Astrocyte (in vitro differentiated cells and primary cell): Measurements from ENCODE around the gene LRRC10B. TPM values are rescaled to one million over a fixed set of nuclear protein-coding genes. Genes with fewer than 3 reads are reported as not detected.

Experiments
- DNase-seq: peaks from one replicate; pipeline ENCODE4 v3.0.0-alpha.2; 2010; ENCODE audit warnings: low read depth
- FAIRE-seq: peaks from 2 replicates; lab custom pipeline; 2011; peaks lifted over from hg19 to GRCh38; lab: Jason Lieb, UNC
- H2AFZ ChIP-seq: 2 replicates; pipeline ENCODE4 v1.6.0; 2012; ENCODE audit warnings: low read depth, low read length, inconsistent platforms
- H3K27ac ChIP-seq: 2 replicates; pipeline ENCODE4 v1.5.1; 2011; ENCODE audit warnings: low read depth, low read length, inconsistent platforms
- H3K27me3 ChIP-seq: 2 replicates; pipeline ENCODE4 v1.6.0; 2011; ENCODE audit warnings: low read length, inconsistent platforms; ENCODE audit not compliant: insufficient read depth
- H3K36me3 ChIP-seq: 2 replicates; pipeline ENCODE4 v1.5.1; 2011; ENCODE audit warnings: low read length, inconsistent platforms; ENCODE audit not compliant: insufficient read depth
- H3K4me1 ChIP-seq: 2 replicates; pipeline ENCODE4 v1.5.1; 2011; ENCODE audit warnings: low read length, inconsistent platforms; ENCODE audit not compliant: insufficient read depth
- H3K4me2 ChIP-seq: 2 replicates; pipeline ENCODE4 v1.6.0; 2012; ENCODE audit warnings: low read length, inconsistent platforms
- H3K4me3 ChIP-seq: 2 replicates; pipeline ENCODE4 v1.5.1; 2011; ENCODE audit warnings: low read depth, mild to moderate bottlenecking, low read length, inconsistent platforms; ENCODE audit not compliant: insufficient read depth
- H3K79me2 ChIP-seq: 2 replicates; pipeline ENCODE4 v1.6.0; 2012; ENCODE audit warnings: mild to moderate bottlenecking, low read length, inconsistent platforms; ENCODE audit not compliant: insufficient read depth
- H3K9ac ChIP-seq: 2 replicates; pipeline ENCODE4 v1.6.0; 2012; ENCODE audit warnings: mild to moderate bottlenecking, low read length, inconsistent platforms
- H3K9me3 ChIP-seq: 2 replicates; pipeline ENCODE4 v1.5.1; 2012; ENCODE audit warnings: low read depth, mild to moderate bottlenecking, low read length, inconsistent platforms; ENCODE audit not compliant: insufficient read depth
- H4K20me1 ChIP-seq: 2 replicates; pipeline ENCODE4 v1.6.0; 2012; ENCODE audit warnings: low read length, inconsistent platforms; ENCODE audit not compliant: insufficient read depth
- H3K27ac Mint-ChIP-seq: one replicate; pipeline ENCODE4 v1.8.0; 2021; ENCODE audit warnings: mild to moderate bottlenecking, mixed read lengths; ENCODE audit not compliant: unreplicated experiment
- H3K27me3 Mint-ChIP-seq: one replicate; pipeline ENCODE4 v1.8.0; 2021; ENCODE audit warnings: low read depth, mixed read lengths; ENCODE audit not compliant: unreplicated experiment
- H3K36me3 Mint-ChIP-seq: one replicate; pipeline ENCODE4 v1.8.0; 2021; ENCODE audit warnings: low read depth, mixed read lengths; ENCODE audit not compliant: unreplicated experiment
- H3K4me1 Mint-ChIP-seq: one replicate; pipeline ENCODE4 v1.8.0; 2021; ENCODE audit warnings: low read depth, mixed read lengths; ENCODE audit not compliant: unreplicated experiment
- H3K4me3 Mint-ChIP-seq: one replicate; pipeline ENCODE4 v1.8.0; 2021; ENCODE audit warnings: mild to moderate bottlenecking, moderate library complexity, mixed read lengths; ENCODE audit not compliant: unreplicated experiment
- H3K9me3 Mint-ChIP-seq: one replicate; pipeline ENCODE4 v1.8.0; 2021; ENCODE audit warnings: mild to moderate bottlenecking, mixed read lengths; ENCODE audit not compliant: unreplicated experiment
- EZH2 ChIP-seq: IDR thresholded peaks from 2 replicates; pipeline ENCODE4 v1.6.1; 2012; ENCODE audit warnings: mild to moderate bottlenecking, low read length, inconsistent platforms; ENCODE audit not compliant: insufficient read depth
- total RNA-seq: library from RNA; stranded (reverse); gene quantifications from 2 replicates; pipeline ENCODE4 v1.2.1, GENCODE V29; 2021
- TF ChIP-seq, protein P1 (sequence below): IDR thresholded peaks from 2 replicates; pipeline ENCODE4 v1.5.1; 2011; ENCODE audit warnings: low read depth, mild to moderate bottlenecking, inconsistent platforms, low read length, moderate library complexity; ENCODE audit not compliant: insufficient read depth

LRRC10B gene
- total RNA-seq, 1 donor from 2014 or later = 0.09 TPM

GRCh38 chr11:61544466-61544865 is 35.9 kb downstream of the LRRC10B start:
- Histone ChIP-seq H3K9ac (no peak overlapping the region), H3K4me3 (no peak overlapping the region), H3K27me3 (peaks cover 10% of the 10 kb centered on the region), H3K36me3 (no peaks in the 10 kb centered on the region), H2AFZ (no peak overlapping the region), H3K4me1 (no peaks in the 10 kb centered on the region), H3K27ac (no peak overlapping the region), H3K4me2 (no peak overlapping the region), H3K79me2 (no peaks in the 10 kb centered on the region), H3K9me3 (no peaks in the 10 kb centered on the region), H4K20me1 (no peaks in the 10 kb centered on the region)
- no peak for FAIRE-seq
- no peak for DNase-seq
- Mint-ChIP-seq H3K4me1 (peaks cover 5% of the 10 kb centered on the region), H3K9me3 (peaks cover 3% of the 10 kb centered on the region), H3K4me3 (no peak overlapping the region), H3K27ac (no peak overlapping the region), H3K36me3 (peaks cover 9% of the 10 kb centered on the region), H3K27me3 (peaks cover 36% of the 10 kb centered on the region)
- no peak for TF ChIP-seq EZH2
- TF ChIP-seq, protein P1, sequence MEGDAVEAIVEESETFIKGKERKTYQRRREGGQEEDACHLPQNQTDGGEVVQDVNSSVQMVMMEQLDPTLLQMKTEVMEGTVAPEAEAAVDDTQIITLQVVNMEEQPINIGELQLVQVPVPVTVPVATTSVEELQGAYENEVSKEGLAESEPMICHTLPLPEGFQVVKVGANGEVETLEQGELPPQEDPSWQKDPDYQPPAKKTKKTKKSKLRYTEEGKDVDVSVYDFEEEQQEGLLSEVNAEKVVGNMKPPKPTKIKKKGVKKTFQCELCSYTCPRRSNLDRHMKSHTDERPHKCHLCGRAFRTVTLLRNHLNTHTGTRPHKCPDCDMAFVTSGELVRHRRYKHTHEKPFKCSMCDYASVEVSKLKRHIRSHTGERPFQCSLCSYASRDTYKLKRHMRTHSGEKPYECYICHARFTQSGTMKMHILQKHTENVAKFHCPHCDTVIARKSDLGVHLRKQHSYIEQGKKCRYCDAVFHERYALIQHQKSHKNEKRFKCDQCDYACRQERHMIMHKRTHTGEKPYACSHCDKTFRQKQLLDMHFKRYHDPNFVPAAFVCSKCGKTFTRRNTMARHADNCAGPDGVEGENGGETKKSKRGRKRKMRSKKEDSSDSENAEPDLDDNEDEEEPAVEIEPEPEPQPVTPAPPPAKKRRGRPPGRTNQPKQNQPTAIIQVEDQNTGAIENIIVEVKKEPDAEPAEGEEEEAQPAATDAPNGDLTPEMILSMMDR = no peak

DNA sequence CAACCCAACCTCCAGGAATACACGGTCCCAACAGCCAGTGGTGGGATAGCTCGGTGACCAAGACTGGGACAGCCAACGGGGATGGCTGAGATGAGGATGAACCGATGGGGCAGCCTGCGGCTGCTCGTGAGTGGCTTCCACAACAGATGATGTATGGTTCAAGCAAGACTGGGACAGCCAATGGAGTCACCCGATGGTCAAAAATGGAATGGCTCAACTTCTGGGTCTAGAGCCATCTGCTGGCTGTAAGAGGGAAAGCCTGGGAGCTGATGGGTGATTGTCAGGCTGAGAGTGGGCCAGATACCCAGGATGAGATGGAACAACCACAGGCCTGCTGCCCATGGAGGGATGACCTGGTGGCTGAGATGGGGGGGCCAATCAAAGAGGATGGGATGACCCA is 36.8 kb downstream of the LRRC10B start:
- H3K9me3 ChIP-seq = no peaks in the 10 kb centered on the region
- no peak overlapping the region for H3K4me2 ChIP-seq
- H3K27me3 ChIP-seq = peaks cover 2% of the 10 kb centered on the region
- H3K27me3 Mint-ChIP-seq = peaks cover 29% of the 10 kb centered on the region
- no peaks in the 10 kb centered on the region for H4K20me1 ChIP-seq
- H3K4me3 Mint-ChIP-seq = no peak overlapping the region
- FAIRE-seq (no peak), DNase-seq (no peak)
- H3K9me3 Mint-ChIP-seq = peaks cover 2% of the 10 kb centered on the region
- no peak overlapping the region for H3K27ac Mint-ChIP-seq
- no peak overlapping the region for H3K4me3 ChIP-seq
- no peak overlapping the region for H3K27ac ChIP-seq
- peaks cover 9% of the 10 kb centered on the region for H3K36me3 Mint-ChIP-seq
- no peak overlapping the region for H3K9ac ChIP-seq
- no peaks in the 10 kb centered on the region for H3K79me2 ChIP-seq
- H3K36me3 ChIP-seq = no peaks in the 10 kb centered on the region
- no peaks in the 10 kb centered on the region for H3K4me1 ChIP-seq
- TF ChIP-seq, protein P1 = peak; percentile 33
- TF ChIP-seq EZH2 = no peak
- H2AFZ ChIP-seq = no peak overlapping the region
- peaks cover 5% of the 10 kb centered on the region for H3K4me1 Mint-ChIP-seq

- Histone ChIP-seq H3K4me1 (no peaks in the 10 kb centered on the region), H3K9ac (no peak overlapping the region), H3K27ac (no peak overlapping the region), H3K36me3 (no peaks in the 10 kb centered on the region), H3K9me3 (no peaks in the 10 kb centered on the region), H3K4me3 (no peak overlapping the region), H4K20me1 (no peaks in the 10 kb centered on the region), H3K4me2 (no peak overlapping the region), H2AFZ (no peak overlapping the region), H3K79me2 (no peaks in the 10 kb centered on the region), H3K27me3 (no peaks in the 10 kb centered on the region)
- FAIRE-seq = no peak
- no peak overlapping the region for H3K27ac Mint-ChIP-seq
- no peak for DNase-seq
- H3K27me3 Mint-ChIP-seq = peaks cover 31% of the 10 kb centered on the region
- no peak for TF ChIP-seq EZH2
- TF ChIP-seq, protein P1 = no peak
- H3K4me1 Mint-ChIP-seq = peaks cover 5% of the 10 kb centered on the region
- no peak overlapping the region for H3K4me3 Mint-ChIP-seq
- H3K36me3 Mint-ChIP-seq = peaks cover 9% of the 10 kb centered on the region
- peaks cover 2% of the 10 kb centered on the region for H3K9me3 Mint-ChIP-seq
These were observed 37.4 kb downstream of the LRRC10B start for GRCh38 chr11:61545921-61546320.
